ENCODE results near the gene PDSS2.
"Not testable (repeated sequence)": the region's sequence is repeated elsewhere in the genome, so short reads cannot be mapped to it uniquely, and the experiment has no call there.

Gene PDSS2

DNA sequence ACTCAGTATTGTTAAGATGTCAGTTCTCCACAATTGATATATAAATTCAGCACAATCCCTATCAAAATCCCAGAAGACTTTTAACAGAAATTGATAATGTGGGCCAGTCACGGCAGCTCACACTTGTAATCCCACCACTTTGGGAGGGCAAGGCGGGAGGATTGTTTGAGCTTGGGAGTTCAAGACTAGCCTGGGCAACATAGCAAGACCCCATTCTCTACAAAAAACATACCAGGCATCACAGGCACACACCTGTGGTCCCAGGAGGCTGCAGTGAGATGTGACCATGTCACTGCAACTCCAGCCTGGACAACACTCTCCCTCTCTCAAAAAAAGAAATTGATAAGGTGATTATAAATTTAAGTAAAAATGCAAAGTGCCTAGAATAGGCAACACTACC lies 90.9 kb downstream of the PDSS2 start:
- no peak for DNase-seq (ENCODE audit: extremely low read depth in 1 of 2, low read depth in 1 of 2)

GRCh38 chr6:107364173-107364572 lies 95.2 kb downstream of the PDSS2 start:
- not testable (repeated sequence) for DNase-seq (ENCODE audit: extremely low read depth in 1 of 2, low read depth in 1 of 2)

DNA sequence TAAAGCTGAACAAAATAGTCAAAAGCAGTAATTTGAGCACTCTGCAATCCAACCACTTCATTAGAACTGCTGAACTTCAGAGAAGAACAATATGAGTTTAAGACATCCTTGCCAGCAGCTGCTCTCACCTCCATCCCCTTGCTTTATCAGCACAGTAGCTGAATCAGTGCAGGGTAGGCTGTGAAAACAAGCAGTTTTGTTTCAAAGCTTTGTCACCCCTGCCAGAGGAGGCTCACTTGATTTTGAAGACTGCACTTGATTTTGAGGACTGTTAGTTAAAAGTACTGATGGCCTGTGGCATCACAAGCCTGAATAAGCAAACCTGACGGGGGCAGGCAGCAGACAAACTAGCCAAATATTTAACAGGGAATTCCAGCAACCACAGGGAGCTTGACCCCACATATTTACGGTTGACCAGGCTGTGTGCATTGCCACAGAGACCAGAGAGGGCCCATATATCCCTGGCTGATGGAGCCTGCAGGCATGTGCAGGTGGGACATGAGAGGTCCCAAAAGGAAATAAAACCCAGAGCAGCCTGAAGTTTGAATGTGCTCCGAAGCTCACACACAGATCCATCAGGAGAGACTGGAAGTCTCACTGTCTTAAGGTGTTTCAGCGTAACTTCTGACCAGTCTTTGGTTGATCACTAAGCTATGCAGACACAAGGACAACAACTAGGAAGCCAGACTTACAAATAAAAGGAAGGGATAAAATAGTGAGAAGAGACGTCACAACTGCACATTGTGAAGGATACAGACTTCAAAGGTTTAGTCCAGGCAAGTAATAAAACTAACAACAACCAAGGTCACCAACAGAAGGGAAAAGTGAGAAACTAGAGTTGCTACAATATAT lies 97.4 kb downstream of the PDSS2 start:
- no peak for DNase-seq (ENCODE audit: extremely low read depth in 1 of 2, low read depth in 1 of 2)

GRCh38 chr6:107360476-107360875 lies 98.9 kb downstream of the PDSS2 start:
- no peak for DNase-seq (ENCODE audit: extremely low read depth in 1 of 2, low read depth in 1 of 2)

- no peak for DNase-seq (ENCODE audit: extremely low read depth in 1 of 2, low read depth in 1 of 2)
Observed at GRCh38 chr6:107357842-107358241, 101.5 kb downstream of the PDSS2 start.

DNA sequence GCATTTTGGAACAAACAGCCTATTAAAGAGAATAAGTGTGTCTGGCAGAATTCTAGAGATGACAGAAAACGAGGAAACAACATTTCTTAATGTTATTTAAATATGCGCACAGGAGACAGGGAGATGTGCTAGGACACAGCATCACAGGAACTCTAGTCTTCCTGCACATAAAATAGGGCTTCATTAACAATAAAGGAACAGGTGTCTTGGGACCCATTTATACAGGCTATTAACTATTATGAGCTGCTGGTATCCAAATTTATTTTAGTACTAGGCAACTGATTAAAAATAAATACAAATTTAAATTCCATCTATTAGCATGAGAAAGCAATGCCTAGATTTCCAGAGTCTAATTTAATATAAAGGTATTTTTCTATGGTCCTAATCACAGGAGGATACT lies 102.3 kb downstream of the PDSS2 start:
- DNase-seq (ENCODE audit: extremely low read depth in 1 of 2, low read depth in 1 of 2): no peak

DNA sequence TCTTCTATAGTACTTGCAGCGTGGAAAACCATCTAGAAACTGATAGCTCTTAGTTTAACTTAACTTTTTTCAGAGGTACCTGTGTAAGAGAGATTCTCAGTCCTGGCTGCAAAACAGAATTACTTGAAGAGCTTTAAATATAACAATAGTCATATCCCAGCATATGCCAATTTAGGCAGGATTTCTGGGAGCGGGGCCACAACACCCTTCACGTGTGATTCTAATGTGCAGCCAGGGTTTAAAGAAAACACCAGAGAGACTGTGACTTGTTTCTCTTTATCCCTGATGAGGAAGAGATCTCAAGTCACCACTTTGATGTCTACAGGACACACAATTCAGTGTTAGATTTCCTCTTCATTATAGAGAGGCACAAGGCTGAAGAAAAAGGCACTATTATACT lies 103.7 kb downstream of the PDSS2 start:
- DNase-seq (ENCODE audit: extremely low read depth in 1 of 2, low read depth in 1 of 2): no peak

DNA sequence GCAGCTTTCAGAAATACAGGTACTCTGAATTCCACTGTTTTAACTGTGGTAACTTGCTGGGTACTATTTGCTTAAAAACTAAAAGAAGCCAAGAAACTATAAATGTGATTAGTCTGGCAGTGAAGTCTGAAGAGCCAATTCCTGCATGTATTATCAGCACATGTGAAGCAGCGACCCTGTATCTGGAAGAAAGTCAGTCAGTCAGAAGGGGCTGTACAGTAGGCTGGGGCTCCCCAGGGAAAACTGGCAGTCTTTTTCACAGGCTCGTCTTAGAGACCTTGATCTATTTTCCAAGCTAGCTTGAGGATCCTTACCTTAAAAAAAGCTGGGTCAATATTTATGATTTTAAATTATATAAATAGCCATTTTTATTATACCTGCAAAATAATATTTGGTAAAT lies 104.9 kb downstream of the PDSS2 start:
- DNase-seq (ENCODE audit: extremely low read depth in 1 of 2, low read depth in 1 of 2): no peak

GRCh38 chr6:107353773-107354382 lies 105.5 kb downstream of the PDSS2 start:
- DNase-seq (ENCODE audit: extremely low read depth in 1 of 2, low read depth in 1 of 2): no peak

DNA sequence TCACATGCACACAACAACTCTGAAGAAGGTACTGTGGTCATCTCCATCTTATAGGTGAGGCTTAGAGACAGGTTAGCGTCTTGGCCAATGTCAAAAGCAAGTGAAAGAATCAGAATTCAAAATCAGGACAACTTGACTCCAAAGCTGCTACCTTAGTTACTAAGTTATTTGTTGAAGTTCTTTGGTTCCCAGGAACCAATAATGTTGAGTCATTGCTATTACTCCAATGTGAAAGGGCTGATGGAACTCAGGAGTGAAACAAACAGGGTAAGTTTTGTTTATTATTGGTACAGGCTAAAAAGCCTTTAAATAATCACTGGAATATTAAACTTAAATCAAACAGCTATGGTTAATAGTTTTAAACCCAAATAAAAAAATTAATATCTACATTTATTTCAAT lies 111.1 kb downstream of the PDSS2 start:
- no peak for DNase-seq (ENCODE audit: extremely low read depth in 1 of 2, low read depth in 1 of 2)

- DNase-seq (ENCODE audit: extremely low read depth in 1 of 2, low read depth in 1 of 2): no peak
Observed at GRCh38 chr6:107345393-107345792, 114.0 kb downstream of the PDSS2 start.

DNA sequence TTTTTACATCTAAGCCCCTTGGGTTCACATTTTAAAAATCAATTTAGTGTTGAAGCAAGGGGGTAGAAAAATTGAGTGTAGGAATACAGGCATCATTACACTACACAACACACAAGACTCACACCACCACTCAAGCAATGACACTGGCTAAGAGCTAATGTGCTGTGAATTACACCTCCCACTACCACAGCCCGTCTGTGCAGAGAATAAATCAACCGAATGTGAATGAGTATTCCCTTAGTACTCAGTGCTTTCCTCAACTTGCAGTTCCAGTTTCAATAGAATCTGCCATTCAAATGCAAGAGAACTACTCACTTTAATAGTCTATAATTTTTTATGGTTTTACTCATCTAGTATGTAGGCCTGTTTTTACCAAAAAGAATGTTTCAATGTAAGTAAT lies 114.4 kb downstream of the PDSS2 start:
- no peak for DNase-seq (ENCODE audit: extremely low read depth in 1 of 2, low read depth in 1 of 2)

DNA sequence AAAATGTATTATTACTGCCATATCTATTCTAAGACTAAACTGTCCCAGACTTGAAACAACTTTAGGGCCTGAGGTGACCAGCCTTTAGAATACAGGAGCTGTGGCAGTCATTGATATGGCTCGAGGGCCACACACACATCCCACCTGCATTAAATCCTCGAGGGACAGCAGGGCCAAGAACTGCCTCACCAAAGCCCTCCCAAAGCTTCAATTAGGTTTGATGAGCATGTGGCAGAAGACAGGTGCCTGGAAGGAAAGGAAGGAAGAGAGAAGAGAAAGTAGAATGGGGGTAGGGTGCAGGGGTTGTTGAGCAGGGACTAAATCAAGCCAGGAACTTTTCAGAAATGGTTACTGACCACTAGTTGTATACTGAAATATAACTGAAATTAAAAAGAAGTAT lies 115.0 kb downstream of the PDSS2 start:
- DNase-seq (ENCODE audit: extremely low read depth in 1 of 2, low read depth in 1 of 2): no peak

- DNase-seq (ENCODE audit: extremely low read depth in 1 of 2, low read depth in 1 of 2): no peak
Observed at GRCh38 chr6:107342144-107342543, 117.2 kb downstream of the PDSS2 start.

DNA sequence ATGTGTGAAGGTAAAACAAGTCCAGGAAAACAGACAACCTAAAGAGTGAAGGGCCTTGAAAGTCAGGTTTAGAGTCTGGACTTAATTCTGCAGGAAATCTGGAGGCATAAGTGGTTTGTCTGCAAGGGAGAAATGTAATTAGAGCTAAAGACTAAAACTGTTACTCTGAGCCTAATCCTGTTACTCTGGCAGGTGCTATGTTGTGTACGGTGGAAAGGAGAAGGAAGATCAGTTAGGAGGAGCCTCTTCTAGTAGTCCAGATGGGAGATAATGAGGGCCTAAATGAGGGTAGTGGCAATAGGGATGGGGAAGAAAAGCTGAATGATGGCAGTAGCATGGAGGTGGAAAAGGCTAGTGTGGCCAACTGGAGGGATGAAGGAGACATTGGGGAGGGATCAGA lies 118.5 kb downstream of the PDSS2 start:
- DNase-seq (ENCODE audit: extremely low read depth in 1 of 2, low read depth in 1 of 2): no peak

- DNase-seq (ENCODE audit: extremely low read depth in 1 of 2, low read depth in 1 of 2): no peak
Observed at GRCh38 chr6:107337191-107337741, 122.1 kb downstream of the PDSS2 start.

GRCh38 chr6:107334026-107334425 lies 125.3 kb downstream of the PDSS2 start:
- DNase-seq (ENCODE audit: extremely low read depth in 1 of 2, low read depth in 1 of 2): no peak

DNA sequence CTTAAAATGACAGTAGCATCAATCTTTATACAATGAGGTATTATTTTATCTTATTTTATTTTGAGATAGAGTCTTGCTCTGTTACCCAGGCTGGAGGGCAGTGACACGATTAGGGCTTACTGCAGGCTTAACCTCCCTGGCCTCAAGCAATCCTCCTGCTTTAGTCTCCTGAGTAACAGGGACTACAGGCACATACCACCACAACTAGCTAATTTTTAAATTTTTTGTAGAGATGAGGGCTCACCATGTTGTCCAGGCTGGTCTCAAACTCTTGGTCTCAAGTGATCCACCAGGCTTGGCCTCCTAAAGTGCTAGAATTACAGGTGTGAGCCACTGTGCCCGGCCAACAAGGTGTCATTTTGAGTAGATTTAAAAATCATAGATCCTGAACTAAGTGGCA lies 125.9 kb downstream of the PDSS2 start:
- no peak for DNase-seq (ENCODE audit: extremely low read depth in 1 of 2, low read depth in 1 of 2)

DNA sequence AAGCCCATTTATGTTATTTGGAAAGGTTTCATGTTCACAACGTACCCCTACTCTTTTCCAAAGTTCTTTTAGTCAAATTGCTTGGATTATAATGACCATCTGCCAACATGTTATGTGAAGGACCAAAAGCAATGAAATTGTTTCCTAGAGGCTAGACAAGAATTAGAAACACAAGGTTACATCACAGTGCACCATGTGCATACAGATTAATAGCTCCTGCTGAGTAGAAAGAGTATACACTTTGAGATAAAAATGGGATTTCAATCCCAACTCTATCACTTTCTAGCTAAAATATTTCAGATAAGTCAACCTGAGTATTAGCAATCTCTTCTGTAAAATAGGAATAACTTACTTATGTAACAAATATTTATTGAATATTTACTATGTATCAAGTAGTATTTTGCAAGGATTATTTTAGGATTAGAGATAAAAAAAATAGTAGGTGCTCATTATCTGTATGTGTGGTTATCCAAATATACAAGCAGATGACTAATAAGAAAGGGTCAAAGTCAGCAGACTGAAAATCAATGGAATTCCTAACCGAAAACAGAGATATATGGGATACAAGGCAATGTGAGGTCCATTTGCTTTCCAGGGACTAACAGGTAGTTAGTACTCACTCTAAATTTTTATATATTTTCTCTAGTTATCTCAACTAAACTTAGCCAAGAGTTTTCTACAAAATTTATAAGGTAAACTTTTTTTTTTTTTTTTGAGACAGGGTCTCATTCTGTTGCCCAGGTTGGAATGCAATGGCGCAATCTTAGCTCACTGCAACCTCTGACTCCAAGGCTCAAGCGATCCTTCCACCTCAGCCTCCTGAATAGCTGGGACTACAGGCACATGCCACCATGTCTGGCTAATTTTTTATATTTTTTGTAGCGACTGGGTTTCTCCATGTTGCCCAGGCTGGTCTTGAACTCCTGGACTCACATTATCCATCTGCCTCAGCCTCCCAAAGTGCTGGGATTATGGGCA lies 127.7 kb downstream of the PDSS2 start:
- no peak for DNase-seq (ENCODE audit: extremely low read depth in 1 of 2, low read depth in 1 of 2)

- no peak for DNase-seq (ENCODE audit: extremely low read depth in 1 of 2, low read depth in 1 of 2)
Observed at GRCh38 chr6:107330168-107330567, 129.2 kb downstream of the PDSS2 start.
